Stimulated activated CD4-positive, alpha-beta T cell treated with anti-CD3 and anti-CD28 coated beads, Interleukin-12 subunit alpha, Interleukin-12 subunit beta, amount 100 ng/mL, for 24 hours (primary cell): Measurements from ENCODE around the gene LYSMD1.
"Not testable (repeated sequence)": the region's sequence is repeated elsewhere in the genome, so short reads cannot be mapped to it uniquely, and the experiment has no call there.

Source experiments
- DNase-seq, 2 experiments: peaks; one replicate each; pipeline ENCODE4 v3.0.0-alpha.2; 2020; ENCODE audit warnings: low read depth in 2 of 2

Gene LYSMD1

GRCh38 chr1:151165738-151166504 is at the start of gene LYSMD1, which contains the start of gene SCNM1:
Gene LYSMD1, minus strand, starts transcription at chr1:151165902. Its CDS starts 644 bp downstream, at chr1:151165258.
Gene SCNM1, plus strand, starts transcription at chr1:151166144. Its CDS starts 9 bp downstream, at chr1:151166153.
- peak; percentile 91 to 95 for DNase-seq

DNA sequence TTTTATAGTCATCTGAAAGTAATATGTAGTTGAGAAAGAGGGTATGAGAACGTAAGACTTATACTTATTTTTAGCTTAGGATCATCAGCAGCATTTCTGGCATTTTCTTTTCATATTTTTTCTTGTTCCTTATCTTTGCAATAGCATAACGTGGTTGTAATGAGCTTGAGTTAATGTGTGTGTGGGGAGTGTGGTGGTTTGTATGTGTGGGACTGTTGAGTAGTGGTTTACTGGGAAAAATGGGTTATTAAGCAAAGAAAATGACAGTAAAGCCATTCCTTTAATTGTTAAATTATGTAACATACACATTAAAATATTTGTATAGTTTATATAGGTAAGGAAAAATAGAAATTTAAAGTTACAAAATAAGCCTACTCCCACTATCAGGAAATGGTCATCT is 47.9 kb upstream of the LYSMD1 start:
- no peak for DNase-seq

- DNase-seq, result no peak
Observed at GRCh38 chr1:151211972-151212705, 46.4 kb upstream of the LYSMD1 start.

DNA sequence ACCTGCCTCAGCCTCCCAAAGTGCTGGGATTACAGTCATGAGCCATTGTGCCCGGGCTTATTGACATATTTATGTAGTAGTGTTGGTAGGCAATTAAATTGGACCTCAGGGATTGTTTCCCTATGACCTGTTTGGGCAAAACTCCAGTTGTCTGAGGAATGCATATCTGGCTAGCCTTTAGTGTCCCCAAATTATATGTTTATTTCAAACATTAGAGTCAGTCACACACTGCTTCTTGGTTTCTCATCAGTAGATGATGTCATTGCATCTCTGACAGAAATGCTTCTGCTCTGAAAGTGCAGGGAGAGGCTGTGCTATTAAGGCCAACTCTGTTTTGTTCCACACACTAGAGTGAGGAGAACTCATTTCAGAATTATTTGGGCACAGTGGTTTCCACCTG is 45.1 kb upstream of the LYSMD1 start:
- no peak for DNase-seq

DNA sequence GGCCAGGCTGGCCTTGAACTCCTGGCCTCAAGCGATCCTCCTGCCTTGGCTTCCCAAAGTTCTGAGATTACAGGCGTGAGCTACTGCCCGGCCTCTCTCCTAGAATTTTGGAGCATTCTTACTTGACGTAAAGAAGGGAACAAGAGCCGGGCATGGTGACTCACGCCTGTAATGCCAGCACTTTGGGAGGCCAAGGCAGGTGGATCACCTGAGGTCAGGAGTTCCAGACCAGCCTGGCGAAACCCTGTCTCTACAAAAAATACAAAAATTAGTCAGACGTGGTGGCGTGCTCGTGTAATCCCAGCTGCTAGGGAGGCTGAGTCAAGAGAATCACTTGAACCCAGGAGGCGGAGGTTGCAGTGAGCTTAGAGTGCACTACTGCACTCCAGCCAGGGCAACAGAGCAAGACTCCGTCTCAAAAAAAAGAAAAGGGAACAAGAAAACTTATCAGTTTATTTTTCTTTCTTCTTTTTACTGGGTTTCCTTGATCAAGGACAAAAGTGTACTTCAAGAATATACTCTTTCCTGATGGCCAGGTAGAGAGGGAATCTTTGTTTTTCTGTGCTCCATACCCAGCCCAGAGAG is 39.8 kb upstream of the LYSMD1 start:
- not testable (repeated sequence) for DNase-seq

DNA sequence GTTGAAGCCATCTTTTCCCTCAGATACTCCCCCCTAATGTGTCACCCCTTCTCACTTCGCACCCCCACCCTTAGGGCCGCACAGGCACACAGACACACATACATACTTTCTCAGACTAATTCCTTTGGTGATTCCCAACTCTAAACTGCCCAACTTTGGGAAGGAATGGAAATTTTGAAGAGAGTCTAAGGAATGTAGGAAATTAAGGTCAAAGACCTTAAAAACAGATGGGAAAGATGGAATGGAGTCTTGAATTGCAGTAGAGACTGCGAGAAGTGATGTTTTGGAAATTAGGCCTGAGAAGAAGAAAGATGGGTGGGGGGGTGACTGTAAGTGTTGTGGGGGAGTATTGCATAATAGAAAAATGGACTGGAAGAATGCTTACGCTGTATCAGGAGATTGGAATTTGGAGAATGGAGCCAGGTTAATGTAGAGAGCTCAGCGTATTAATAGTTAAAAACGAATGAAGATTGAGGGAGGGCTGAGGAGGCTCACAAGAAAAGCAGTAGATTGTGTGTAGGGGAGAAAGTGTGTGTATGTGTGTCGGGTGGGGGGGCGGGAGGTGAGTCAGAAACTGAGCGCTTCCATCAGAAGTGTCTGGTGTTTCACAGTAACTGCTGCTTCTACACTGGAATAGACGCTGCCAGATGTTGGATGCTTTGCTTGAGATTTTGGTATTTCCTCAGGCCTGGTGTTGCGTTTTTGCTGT is 34.3 kb upstream of the LYSMD1 start:
- no peak for DNase-seq

GRCh38 chr1:151198254-151199127 is 32.8 kb upstream of the LYSMD1 start, which contains the start of gene PIP5K1A:
Gene PIP5K1A, plus strand, starts transcription at chr1:151198552. Its CDS starts 445 bp downstream, at chr1:151198997.
- peak; percentile 94 to 99 for DNase-seq

- no peak for DNase-seq
Observed at GRCh38 chr1:151197863-151198253, 32.2 kb upstream of the LYSMD1 start.

DNA sequence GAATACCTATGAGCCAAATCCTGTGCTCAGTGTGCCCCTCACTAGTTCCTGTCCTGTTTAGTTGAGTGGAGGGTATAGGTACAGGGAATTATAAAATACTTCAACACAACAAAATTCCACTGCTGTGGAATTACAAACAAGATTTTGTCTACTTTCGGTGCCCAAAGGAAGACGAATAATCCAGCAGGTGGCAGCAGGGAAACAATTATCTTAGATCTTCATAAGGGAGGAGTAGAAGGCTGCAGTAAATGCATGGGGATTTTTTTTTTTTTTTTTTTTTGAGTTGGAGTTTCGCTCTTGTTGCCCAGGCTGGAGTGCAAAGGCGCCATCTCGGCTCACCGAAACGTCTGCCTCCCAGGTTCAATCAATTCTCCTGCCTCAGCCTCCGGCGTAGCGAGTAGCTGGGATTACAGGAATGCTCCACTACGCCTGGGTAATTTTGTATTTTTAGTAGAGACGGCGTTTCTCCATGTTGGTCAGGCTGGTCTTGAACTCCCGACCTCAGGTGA is 30.6 kb upstream of the LYSMD1 start:
- peak in 1 of 2 experiments; percentile 48 for DNase-seq

GRCh38 chr1:151194894-151195594 is 29.3 kb upstream of the LYSMD1 start:
- not testable (repeated sequence) for DNase-seq

- DNase-seq, result no peak
Observed at GRCh38 chr1:151193856-151194255, 28.2 kb upstream of the LYSMD1 start.

- no peak for DNase-seq
Observed at GRCh38 chr1:151193304-151193703, 27.6 kb upstream of the LYSMD1 start.

DNA sequence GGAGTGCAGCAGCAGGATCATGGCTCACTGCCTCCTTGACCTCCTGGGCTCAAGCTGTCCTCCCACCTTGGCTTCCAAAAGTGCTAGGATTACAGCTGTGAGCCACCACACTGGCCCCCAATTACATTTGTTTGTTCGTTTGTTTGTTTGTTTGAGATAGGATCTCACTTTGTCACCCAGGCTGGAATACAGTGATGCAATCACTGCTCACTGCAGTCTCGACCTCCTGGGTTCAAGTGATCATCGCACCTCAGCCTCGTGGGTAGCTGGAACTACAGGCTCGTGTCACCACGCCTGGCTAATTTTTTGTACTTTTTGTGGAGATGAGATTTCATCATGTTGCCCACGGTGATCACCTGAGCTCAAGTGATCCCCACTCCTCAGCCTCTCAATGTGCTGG is 26.3 kb upstream of the LYSMD1 start:
- DNase-seq, result no peak

GRCh38 chr1:151189637-151190445 is 24.1 kb upstream of the LYSMD1 start, which contains the start of gene VPS72:
Gene VPS72, minus strand, starts transcription at chr1:151190197. Its CDS starts 76 bp downstream, at chr1:151190121.
- peak; percentile 74 to 78 for DNase-seq

- not testable (repeated sequence) for DNase-seq
Observed at GRCh38 chr1:151188667-151189066, 23.0 kb upstream of the LYSMD1 start.

GRCh38 chr1:151187205-151187604 is 21.5 kb upstream of the LYSMD1 start:
- DNase-seq, result no peak

DNA sequence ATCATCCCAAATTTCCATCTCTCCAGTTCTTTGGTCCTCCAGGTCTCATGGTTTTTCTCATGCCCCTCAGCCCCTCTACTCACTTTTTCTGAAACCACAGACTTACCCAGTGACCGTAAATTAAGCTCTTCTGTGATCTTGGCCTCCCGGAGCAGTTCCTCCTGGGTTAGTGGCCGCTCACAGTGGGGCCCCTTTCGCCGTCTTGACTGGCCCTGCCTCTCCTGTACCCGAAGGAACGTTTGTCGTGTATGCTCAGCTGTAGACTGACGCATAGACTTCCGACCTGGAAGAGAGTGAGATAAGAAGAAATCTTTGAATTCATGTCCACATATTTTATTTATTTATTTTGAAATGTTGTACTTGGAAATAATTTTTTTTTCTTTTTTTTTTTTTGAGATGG is 18.5 kb upstream of the LYSMD1 start:
- no peak for DNase-seq

DNA sequence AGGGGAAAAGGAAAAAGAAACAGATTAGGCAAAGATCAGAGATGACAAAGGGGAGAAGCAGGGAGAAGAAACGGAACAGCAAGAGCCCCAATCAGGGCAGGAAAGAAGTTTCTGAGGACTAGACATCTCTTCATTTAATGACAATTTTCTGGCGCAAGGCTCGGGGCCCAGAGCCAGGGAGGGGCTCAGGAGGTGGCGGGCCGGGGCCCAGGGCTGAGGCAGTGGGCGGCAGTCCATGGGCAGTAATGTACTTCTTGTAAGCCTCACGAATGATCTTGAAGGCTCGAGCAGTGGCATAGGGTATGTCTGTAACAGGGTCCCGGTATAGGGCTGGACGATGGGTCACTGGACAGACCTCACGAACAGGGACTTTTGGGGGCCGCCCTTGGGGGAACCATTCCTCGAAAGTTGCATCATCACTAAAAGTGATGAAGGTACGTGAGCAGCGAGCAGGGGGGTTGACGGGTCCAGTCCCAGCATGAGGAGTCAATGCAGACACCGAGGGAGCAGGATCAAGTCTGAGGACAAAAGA is 10.9 kb upstream of the LYSMD1 start:
- DNase-seq, result no peak

DNA sequence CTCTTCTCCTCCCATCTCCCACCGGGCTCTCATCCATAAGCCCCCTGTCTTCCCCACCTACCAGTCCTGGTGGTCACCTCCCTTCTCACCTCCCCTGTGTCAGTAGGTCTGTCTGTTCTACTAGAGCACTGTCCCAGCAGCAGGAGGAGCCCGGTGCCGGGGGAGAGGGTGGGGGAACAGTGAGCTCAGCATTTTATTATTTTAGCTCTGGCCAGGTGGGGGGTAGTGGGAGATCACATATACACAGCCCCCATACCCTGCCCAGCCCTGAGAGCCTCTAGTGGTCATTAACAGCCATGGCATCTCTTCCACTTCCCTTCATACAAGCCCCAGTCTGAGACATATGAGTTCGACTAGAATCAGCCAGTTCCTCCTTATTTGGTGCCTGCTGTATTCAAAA is 10.2 kb upstream of the LYSMD1 start, which contains the start of gene TMOD4:
Gene TMOD4 (minus strand): TSS at position 119 of the 400 bp plus-strand sequence. CDS start 1,106 bp downstream, outside the sequence.
- no peak for DNase-seq
